GM12801 (cell line): Measurements from ENCODE around the gene ARSB.

Experiments
- TF ChIP-seq, protein P1 (sequence below): IDR thresholded peaks from one replicate; pipeline ENCODE4 v1.5.1; 2011; ENCODE audit warnings: control low read depth; ENCODE audit not compliant: insufficient read length; ENCODE audit errors: extremely low read depth

ARSB gene

DNA sequence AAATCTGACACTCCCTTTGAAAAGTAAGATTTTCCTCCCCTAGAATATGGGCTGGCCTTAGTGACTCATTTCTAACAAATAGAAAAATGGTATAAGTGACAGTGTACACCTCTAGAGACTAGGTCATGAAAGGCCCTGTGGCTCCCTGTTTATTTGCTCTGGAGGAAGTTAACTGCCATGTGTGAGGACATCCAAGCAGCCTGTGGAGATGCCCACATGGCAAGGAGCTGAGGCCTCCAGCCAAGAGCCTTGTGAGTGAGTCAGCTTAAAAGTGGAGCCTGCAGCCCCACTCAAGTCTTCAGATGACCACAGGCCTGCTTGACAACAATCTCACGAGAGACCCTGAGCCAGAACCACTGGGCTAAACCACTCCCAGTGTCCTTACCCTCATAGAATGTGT is 208.5 kb downstream of the ARSB start:
- TF ChIP-seq, protein P1, sequence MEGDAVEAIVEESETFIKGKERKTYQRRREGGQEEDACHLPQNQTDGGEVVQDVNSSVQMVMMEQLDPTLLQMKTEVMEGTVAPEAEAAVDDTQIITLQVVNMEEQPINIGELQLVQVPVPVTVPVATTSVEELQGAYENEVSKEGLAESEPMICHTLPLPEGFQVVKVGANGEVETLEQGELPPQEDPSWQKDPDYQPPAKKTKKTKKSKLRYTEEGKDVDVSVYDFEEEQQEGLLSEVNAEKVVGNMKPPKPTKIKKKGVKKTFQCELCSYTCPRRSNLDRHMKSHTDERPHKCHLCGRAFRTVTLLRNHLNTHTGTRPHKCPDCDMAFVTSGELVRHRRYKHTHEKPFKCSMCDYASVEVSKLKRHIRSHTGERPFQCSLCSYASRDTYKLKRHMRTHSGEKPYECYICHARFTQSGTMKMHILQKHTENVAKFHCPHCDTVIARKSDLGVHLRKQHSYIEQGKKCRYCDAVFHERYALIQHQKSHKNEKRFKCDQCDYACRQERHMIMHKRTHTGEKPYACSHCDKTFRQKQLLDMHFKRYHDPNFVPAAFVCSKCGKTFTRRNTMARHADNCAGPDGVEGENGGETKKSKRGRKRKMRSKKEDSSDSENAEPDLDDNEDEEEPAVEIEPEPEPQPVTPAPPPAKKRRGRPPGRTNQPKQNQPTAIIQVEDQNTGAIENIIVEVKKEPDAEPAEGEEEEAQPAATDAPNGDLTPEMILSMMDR, result no peak

DNA sequence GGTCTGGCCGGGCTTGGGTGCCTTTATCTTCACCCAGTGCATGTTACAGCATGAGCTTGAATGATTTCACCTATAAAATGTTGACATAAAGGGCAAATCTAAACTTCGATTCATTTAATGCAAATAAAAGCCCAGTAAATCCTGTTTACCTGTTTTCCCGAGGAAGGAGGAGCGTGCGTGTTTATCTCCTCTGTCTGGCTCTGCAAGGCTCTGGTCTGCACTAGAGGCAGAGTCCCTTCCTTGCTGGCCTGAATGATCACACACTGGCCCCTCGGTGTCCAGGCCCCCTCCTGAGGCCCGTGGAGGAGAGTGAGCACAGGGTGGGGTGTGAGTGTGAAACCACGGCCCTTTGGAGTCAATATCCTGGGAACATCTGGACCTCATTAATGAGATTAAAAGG is 211.5 kb downstream of the ARSB start:
- TF ChIP-seq, protein P1, result no peak

DNA sequence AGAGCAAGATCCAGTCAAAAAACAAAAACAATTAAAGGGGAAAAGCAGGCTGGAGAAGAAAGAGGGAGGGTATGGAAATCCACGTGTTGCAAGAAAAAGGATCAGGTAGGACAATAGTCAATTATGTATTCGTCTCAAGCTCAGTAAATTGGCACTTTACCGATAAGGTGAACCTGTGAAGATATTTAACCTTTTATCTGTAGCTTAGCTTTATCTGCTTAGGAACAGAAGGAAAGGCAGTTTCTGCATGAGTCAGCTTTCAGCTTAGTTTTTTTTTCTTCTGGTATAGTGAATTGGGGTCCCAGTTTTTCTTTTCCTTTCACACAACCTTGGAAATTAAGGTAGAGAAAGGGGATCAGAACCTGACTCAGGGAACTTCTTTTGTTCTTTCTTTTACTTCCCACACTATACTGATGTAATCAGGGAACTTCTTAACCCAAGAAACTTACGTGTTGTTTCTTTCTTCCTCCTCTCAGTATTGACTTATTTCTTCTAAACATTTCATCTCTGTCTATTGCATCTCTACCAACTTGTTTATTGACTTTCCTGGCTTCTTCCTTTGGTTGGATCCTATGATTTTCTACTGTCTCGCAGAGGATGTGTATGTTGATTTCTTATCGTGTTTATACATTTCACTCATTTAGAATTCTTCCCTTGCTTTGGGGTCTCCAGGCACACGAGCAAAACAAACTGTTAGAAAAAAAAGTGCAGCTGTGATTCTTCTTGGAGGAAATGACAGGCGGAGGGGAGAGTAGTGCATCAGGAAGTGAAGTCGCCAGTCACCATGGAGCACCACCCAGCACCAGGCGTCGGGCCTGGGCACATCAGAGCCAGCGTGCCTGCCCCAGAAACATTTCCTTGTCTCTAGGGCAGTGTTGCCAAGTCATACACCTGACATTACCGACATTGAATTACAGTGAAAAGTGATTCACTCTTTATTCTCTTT is 213.6 kb downstream of the ARSB start:
- TF ChIP-seq, protein P1, result no peak

DNA sequence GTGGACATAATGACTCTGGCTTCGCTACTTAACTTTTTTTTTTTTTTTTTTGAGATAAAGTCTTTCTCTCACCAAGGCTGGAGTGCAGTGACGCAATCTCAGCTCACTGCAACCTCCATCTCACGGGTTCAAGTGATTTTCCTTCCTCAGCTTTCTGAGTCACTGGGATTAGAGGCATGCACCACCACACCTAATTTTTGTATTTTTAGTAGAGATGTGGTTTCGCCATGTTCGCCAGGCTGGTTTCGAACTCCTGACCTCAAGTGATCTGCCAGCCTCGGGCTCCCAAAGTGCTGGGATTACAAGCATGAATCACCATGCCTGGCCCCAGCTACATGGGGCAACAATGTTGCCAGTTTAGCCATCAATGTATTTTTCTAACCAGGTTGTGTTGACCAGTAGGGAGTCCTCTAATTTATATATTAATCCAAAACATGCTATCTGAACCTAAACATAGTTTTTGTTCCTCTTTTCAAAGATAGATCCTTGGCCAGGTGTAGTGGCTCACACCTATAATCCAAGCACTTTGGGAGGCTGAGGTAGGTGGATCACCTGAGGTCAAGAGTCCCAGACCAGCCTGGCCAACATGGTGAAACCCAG is 216.2 kb downstream of the ARSB start:
- TF ChIP-seq, protein P1, result no peak

DNA sequence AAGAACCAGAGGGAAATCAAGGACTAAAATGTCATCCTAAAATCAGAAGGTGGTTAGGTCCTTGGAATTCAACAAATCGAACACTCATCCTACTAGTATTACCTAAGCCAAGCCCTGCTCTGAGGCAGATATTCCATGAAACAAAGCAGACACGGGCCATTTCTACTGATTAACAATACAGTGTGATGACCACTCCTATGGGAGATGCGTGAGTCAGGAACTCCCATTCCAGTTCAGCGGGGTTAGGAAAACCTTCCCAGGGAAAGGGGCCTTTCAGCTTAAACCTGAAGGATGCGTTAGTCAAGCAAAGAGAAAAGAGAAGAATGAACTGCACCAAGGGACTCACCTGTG is 218.7 kb downstream of the ARSB start:
- TF ChIP-seq, protein P1, result no peak

DNA sequence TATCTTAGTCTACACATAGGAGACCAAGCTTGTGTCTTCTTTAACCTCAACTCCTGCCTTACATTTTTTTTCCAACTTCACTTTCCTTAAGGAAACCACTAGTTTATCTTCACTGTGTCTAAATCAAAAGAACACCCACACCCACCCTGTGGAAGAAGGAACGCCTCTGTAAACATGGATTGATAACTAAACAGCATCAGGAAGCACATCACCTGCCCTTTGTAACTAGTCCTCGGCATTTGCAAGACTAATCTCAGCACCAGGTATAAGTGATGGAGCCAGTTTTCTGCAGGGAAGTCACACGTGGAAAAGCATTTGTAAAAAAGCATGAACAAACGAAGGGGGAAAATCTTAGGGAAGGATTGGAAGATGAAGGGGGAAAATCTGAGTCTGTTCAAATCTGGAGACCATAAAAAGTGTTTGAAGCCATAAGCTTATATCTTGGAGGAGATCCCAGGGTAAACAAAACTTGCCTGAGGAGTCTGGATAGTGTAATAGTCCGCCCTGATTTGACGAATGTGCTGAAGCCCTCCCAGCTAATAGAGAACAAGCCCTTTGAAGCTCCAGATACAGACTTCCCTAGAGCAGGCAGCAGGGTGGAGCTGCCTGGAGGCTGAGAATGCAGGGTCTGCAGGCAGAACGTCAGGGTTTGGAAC is 219.2 kb downstream of the ARSB start:
- TF ChIP-seq, protein P1, result no peak

DNA sequence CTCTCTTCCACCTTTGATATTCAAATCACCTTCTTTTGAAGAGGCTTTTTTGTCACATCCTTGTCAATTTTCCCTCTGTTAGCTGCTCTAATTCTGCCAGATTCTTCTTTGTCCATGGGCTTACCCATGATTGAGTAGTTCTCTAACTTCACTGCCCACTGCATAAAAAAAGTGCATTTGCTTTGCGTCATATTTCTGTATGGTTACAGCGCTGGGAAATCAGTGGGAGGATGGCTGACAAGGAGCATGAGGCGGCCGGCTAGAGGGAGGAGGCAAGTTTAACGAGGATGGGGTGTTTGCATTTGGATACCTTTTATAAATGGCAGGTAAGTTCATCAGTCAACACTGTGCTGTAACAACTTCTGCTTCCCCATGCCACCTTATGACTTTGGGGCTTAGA is 220.0 kb downstream of the ARSB start:
- TF ChIP-seq, protein P1, result no peak
